ENCODE measurements around the gene CTBP1.

The CTBP1 gene

DNA sequence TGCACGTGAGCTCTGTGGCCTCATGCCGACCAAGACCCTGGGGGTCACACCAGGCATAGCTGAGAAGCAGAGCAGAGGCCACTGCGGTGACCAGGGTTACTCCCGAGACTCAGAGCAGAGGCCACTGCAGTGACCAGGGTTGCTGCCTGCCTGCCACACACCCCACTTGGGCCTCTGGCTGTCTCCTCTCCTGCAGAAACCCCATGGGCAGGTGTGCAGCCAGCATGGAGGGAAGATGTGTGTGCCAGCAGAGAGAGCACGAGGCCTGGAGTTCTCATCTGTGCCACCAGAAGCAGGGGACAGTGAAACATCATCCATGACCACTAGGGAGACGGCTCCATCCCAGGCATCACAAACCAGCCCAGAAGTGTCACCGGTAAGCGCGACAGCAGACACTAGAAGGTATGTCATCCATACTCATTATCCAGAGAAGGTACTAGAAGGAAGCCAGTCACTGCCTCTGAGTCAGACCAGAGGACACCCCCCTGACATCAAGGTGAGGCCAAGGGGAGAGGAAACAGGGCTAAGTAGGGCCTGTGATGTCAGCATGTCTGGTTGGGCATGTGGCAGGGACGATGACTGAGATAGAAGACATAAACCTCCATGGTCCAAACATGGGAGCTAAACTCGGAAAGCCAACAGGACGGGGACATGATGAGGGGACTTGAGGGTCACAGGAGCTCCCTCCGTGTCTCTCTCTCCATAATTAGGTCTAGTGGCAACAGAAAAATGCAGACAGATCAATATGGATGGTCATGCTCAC lies 52.3 kb downstream of the CTBP1 start:
- DNase-seq (ENCODE audit: low read depth): no peak

DNA sequence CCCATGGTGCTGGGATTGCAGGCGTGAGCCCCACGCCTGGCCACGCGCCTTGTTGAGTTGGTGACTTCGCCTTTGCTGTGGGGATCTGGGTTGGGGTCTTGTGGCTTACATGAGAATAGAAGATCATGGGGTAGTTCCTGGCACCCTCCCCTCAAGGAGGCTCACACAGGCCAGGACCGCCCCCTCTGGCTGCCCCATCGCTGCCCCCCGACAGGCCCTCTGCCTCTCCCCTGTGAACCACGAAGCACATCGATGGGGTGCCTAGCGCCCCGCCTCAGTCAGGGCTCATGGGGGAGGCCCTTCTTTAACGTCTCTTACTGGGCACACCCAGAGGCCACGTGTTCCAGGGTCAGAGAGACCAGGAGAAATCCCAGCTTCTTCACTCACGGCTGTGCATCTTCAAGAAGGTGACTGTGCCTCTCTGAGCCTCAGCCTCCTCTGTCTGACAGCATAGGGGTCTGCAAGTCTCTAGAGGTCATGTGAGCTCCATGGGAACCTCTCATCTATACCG lies 53.0 kb downstream of the CTBP1 start:
- no peak for DNase-seq (ENCODE audit: low read depth)
- TF ChIP-seq, protein P1, sequence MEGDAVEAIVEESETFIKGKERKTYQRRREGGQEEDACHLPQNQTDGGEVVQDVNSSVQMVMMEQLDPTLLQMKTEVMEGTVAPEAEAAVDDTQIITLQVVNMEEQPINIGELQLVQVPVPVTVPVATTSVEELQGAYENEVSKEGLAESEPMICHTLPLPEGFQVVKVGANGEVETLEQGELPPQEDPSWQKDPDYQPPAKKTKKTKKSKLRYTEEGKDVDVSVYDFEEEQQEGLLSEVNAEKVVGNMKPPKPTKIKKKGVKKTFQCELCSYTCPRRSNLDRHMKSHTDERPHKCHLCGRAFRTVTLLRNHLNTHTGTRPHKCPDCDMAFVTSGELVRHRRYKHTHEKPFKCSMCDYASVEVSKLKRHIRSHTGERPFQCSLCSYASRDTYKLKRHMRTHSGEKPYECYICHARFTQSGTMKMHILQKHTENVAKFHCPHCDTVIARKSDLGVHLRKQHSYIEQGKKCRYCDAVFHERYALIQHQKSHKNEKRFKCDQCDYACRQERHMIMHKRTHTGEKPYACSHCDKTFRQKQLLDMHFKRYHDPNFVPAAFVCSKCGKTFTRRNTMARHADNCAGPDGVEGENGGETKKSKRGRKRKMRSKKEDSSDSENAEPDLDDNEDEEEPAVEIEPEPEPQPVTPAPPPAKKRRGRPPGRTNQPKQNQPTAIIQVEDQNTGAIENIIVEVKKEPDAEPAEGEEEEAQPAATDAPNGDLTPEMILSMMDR (conservative IDR thresholded peaks at IDR 0.05; ENCODE audit: low read depth, low read length): no peak
- H3K4me3 ChIP-seq (ENCODE audit: low read length): no peak overlapping the region

More for the DNA sequence above, 52.3 kb downstream of the CTBP1 start:
- TF ChIP-seq, protein P1 (conservative IDR thresholded peaks at IDR 0.05; ENCODE audit: low read depth, low read length): no peak
- H3K4me3 ChIP-seq (ENCODE audit: low read length): no peak overlapping the region

DNA sequence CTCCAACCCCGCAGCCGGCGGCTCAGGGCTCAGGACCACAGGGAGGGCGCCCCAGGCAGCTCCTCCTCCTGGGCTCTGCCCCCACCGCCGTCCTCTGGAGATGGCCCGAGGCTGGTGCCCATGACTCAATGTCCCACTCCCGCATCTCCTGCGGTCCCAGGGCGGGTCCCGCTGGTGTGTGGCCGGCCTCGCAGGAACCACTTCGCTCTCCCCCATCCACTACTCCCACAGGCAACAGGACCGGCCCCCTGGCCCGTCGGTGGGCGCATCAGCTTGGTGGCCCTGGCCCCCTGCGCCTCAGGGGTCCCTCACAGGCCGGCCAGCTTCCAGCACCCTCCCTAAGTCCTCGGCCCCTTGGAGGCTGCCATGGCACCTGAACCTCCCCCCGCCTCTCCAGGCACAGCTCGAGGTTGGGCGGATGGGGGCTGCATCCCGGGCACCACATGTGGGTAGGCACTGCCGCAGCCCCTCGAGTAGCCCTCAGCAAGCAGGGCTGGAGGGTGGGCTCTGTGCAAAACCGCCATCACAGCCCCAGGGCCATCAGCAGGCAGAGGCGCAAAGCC lies 53.7 kb downstream of the CTBP1 start:
- TF ChIP-seq, protein P1 (conservative IDR thresholded peaks at IDR 0.05; ENCODE audit: low read depth, low read length): no peak
- DNase-seq (ENCODE audit: low read depth): no peak
- no peak overlapping the region for H3K4me3 ChIP-seq (ENCODE audit: low read length)

DNA sequence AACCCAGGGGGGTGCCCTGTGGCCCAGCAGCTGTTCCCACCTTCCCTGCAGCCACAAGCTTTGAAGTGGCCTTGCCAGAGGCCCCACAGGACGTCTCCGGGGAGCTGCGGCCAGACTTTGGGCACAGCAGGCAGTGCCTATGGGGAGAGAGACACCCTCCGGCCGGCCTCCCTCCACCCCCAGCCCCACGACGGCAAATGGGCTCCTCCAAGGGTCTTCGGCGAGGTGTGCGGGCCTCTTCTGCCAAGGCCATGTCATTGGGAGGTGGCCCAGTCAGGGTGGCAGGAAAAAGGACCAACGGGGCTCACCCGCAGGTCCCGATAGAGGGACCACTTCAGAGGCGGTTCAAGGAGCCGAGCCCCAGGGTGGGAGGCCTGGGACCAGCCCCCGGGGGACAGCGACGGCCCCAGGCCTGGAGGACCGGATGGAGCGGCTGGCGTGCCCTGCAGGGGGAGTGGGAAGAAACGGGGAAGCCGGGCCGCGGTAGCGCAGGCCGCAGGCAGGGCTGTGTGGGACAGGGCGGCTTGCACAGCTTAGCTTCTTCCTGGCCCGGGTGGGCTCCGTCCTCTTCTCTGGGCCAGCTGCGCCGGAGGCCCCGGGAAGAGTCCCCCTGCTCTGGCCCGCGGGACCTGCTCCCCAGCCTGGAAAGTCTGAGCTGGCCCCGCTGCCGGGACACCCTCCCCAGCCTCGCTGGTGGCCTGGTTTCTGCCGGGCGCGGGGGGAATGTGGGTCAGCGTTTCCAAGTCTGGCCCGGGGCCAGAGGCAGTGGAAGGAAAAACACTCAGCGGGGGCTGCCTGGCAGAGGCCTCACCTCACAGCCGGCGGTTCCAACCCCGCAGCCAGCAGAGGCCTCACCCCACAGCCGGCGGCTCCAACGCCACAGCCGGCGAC lies 54.7 kb downstream of the CTBP1 start:
- no peak overlapping the region for H3K4me3 ChIP-seq (ENCODE audit: low read length)
- TF ChIP-seq, protein P1 (conservative IDR thresholded peaks at IDR 0.05; ENCODE audit: low read depth, low read length): peak; percentile 3
- DNase-seq (ENCODE audit: low read depth): no peak

DNA sequence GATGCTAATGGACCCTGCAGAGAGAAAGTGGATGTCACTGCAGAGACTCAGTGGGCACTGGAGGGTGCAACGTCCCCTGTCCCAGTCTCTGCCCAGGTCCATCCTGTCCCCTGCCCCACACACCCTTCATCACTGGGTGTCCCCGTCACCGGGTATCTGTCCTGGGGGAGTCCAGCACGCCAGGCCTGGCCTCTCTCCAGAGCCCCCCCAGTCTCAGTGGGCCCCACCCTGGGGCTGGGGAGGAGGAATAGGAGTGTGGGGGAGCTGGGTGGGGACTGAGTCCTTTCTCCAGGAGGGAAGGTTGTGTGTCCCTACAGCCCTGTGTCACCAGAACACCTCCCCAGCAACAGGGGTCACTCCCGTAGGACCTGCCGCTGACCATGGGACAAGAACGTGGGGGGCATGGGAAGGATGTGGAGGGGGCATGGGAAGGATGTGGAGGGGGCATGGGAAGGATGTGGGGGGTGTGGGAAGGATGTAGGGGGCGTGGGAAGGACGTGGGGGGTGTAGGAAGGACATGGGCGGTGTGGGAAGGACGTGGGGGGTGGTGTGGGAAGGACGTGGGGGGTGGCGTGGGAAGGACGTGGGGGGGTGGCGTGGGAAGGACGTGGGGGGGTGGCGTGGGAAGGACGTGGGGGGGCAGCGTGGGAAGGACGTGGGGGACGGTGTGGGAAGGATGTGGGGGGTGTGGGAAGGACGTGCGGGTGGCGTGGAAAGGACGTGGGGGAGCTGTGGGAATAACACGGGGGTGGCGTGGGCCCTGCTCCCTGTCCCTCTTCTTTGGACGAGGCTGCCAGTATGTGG lies 55.5 kb downstream of the CTBP1 start:
- no peak overlapping the region for H3K4me3 ChIP-seq (ENCODE audit: low read length)
- no peak for DNase-seq (ENCODE audit: low read depth)
- TF ChIP-seq, protein P1 (conservative IDR thresholded peaks at IDR 0.05; ENCODE audit: low read depth, low read length): no peak

DNA sequence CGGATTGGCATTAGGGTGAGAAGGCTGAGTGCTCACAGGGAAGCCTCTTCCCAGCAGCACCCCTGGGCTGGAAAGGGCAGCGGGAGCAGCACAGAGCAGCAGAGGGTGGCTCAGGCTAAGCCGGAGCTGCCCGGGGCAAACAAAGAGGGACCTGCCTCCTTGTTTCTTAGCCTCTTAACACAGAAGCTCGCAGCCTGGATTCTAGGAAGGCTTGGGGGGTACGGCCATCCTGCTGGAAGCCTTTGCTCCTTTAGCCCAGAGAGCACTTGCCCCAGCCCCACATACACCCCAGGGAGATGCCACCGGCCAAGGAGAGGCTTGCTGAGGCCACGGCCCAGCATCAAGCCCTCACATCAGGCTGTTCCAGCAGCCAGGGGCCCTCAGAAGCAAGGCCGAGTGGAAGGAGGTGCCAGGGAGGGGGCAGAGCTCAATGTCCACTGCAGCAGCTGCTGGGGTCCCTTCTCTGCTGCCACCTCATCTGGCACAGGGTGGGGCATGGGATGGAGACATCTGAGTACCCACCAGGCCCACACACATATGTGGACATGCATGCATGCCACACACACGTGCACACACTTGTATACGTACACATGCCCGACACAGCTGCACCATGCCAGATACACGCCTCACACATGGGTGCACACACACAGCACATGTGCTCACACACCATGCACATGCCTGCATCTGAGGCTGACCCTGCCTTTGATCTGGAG lies 56.3 kb downstream of the CTBP1 start:
- TF ChIP-seq, protein P1 (conservative IDR thresholded peaks at IDR 0.05; ENCODE audit: low read depth, low read length): no peak
- DNase-seq (ENCODE audit: low read depth): no peak
- no peak overlapping the region for H3K4me3 ChIP-seq (ENCODE audit: low read length)

All from retinal pigment epithelial cell (primary cell).